ENCODE data around the gene CRBN.

- TF ChIP-seq CTCF (IDR thresholded peaks at IDR 0.05; ENCODE audit: extremely low read depth in 1 of 2, insufficient read depth in 1 of 2, low read depth in 1 of 2, low read length in 2 of 2), result no peak
- no peak for TF ChIP-seq GATA2 (IDR thresholded peaks at IDR 0.05; ENCODE audit: insufficient read depth, insufficient read length, low read depth, low read length)
- TF ChIP-seq JUN (IDR thresholded peaks at IDR 0.05; ENCODE audit: borderline replicate concordance, insufficient read depth, insufficient read length, low read depth), result no peak
These were observed 69.2 kb downstream of the CRBN start, which contains the start of gene IL5RA for GRCh38 chr3:3110299-3110630.
